ENCODE results near the gene SERGEF. TPM values are rescaled to one million over a fixed set of nuclear protein-coding genes. Genes with fewer than 3 reads are reported as not detected.

The SERGEF gene
- total RNA-seq, 8 experiments from 2014 or later = 20.5 to 39.0 (median 29.5) TPM

- Histone ChIP-seq H3K4me3 (no peak overlapping the region), H3K27ac (no peak overlapping the region), H3K4me1 (replicated peaks in 1 of 2) (peaks cover 5 to 7% of the 10 kb centered on the region in 2 donors)
- WGBS, 10 experiments = 83 to 100% (median 95%) methylated on average over 3 to 12 of the region's 37 CpGs; no CpG with 5 or more reads in 4 of the 10 experiments
- in situ Hi-C loops (cut with MboI; ENCODE audit: low pct_unique_long_range_greater_than_20kb in 2 of 9, low sequenced_read_pairs in 9 of 9, unreplicated experiment in 9 of 9) = no loop called here
- ATAC-seq (replicated peaks in 6 of 8) = no peak
Measured at GRCh38 chr11:17771841-17772401, 240.9 kb downstream of the SERGEF start.

GRCh38 chr11:17771415-17771814 is 241.4 kb downstream of the SERGEF start:
- in situ Hi-C loops (cut with MboI; ENCODE audit: low pct_unique_long_range_greater_than_20kb in 2 of 9, low sequenced_read_pairs in 9 of 9, unreplicated experiment in 9 of 9) = no loop called here
- peaks cover 6 to 7% of the 10 kb centered on the region in 2 donors for H3K4me1 ChIP-seq (replicated peaks in 1 of 2)
- WGBS, 10 experiments = 100% methylated on average over 2 of the region's 17 CpGs; no CpG with 5 or more reads in 9 of the 10 experiments
- no peak overlapping the region for H3K27ac ChIP-seq
- H3K4me3 ChIP-seq = no peak overlapping the region
- ATAC-seq (replicated peaks in 6 of 8) = no peak

- H3K4me1 ChIP-seq (replicated peaks in 1 of 2) = peaks cover 11% of the 10 kb centered on the region in 2 donors
- no peak for ATAC-seq (replicated peaks in 6 of 8)
- H3K27ac ChIP-seq = no peak overlapping the region
- in situ Hi-C loops (cut with MboI; ENCODE audit: low pct_unique_long_range_greater_than_20kb in 2 of 9, low sequenced_read_pairs in 9 of 9, unreplicated experiment in 9 of 9) = no loop called here
- no peak overlapping the region for H3K4me3 ChIP-seq
Measured at GRCh38 chr11:17770917-17771316, 241.9 kb downstream of the SERGEF start.

- Histone ChIP-seq H3K27ac (no peak overlapping the region), H3K4me3 (no peak overlapping the region), H3K4me1 (replicated peaks in 1 of 2) (peaks cover 18 to 19% of the 10 kb centered on the region in 2 donors)
- WGBS, 10 experiments = 0 to 25% methylated on average over 1 to 2 of the region's 9 CpGs; no CpG with 5 or more reads in 8 of the 10 experiments
- in situ Hi-C loops (cut with MboI; ENCODE audit: low pct_unique_long_range_greater_than_20kb in 2 of 9, low sequenced_read_pairs in 9 of 9, unreplicated experiment in 9 of 9) = no loop called here
- peak in 2 of 8 experiments; percentile 6 to 40 for ATAC-seq (replicated peaks in 6 of 8)
Measured at GRCh38 chr11:17770048-17770652, 242.7 kb downstream of the SERGEF start.

- Histone ChIP-seq H3K27ac (no peak overlapping the region), H3K4me1 (replicated peaks in 1 of 2) (peaks cover 27 to 28% of the 10 kb centered on the region in 2 donors), H3K4me3 (no peak overlapping the region)
- WGBS, 10 experiments = 58 to 100% (median 91%) methylated on average over 1 of the region's 1 CpG; no CpG with 5 or more reads in 1 of the 10 experiments
- in situ Hi-C loops (cut with MboI; ENCODE audit: low pct_unique_long_range_greater_than_20kb in 2 of 9, low sequenced_read_pairs in 9 of 9, unreplicated experiment in 9 of 9) = loop anchor here in 1 of 9 experiments (10.0 kb wide), 1 partner anchor 206 kb away; no protein-coding TSS in a partner anchor
- ATAC-seq (replicated peaks in 6 of 8) = no peak
Measured at GRCh38 chr11:17769218-17769617, 243.6 kb downstream of the SERGEF start.

- Histone ChIP-seq H3K4me1 (replicated peaks in 1 of 2) (peaks cover 28 to 30% of the 10 kb centered on the region in 2 donors), H3K27ac (no peak overlapping the region), H3K4me3 (no peak overlapping the region)
- in situ Hi-C loops (cut with MboI; ENCODE audit: low pct_unique_long_range_greater_than_20kb in 2 of 9, low sequenced_read_pairs in 9 of 9, unreplicated experiment in 9 of 9) = loop anchor here in 1 of 9 experiments (10.0 kb wide), 1 partner anchor 206 kb away; no protein-coding TSS in a partner anchor
- 100% methylated on average over 1 of the region's 7 CpGs; no CpG with 5 or more reads in 9 of the 10 experiments for WGBS, 10 experiments
- ATAC-seq (replicated peaks in 6 of 8) = no peak
Measured at GRCh38 chr11:17768547-17768946, 244.3 kb downstream of the SERGEF start.

- in situ Hi-C loops (cut with MboI; ENCODE audit: low pct_unique_long_range_greater_than_20kb in 2 of 9, low sequenced_read_pairs in 9 of 9, unreplicated experiment in 9 of 9) = loop anchor here in 1 of 9 experiments (10.0 kb wide), 1 partner anchor 207 kb away; no protein-coding TSS in a partner anchor
- no peak overlapping the region for H3K4me3 ChIP-seq
- WGBS, 10 experiments = 80 to 83% methylated on average over 1 of the region's 2 CpGs; no CpG with 5 or more reads in 8 of the 10 experiments
- no peak overlapping the region for H3K27ac ChIP-seq
- peaks cover 28 to 30% of the 10 kb centered on the region in 2 donors for H3K4me1 ChIP-seq (replicated peaks in 1 of 2)
- ATAC-seq (replicated peaks in 6 of 8) = no peak
Measured at GRCh38 chr11:17767914-17768313, 244.9 kb downstream of the SERGEF start.

- Histone ChIP-seq H3K4me1 (replicated peaks in 1 of 2) (peaks cover 28 to 30% of the 10 kb centered on the region in 2 donors), H3K4me3 (no peak overlapping the region), H3K27ac (no peak overlapping the region)
- in situ Hi-C loops (cut with MboI; ENCODE audit: low pct_unique_long_range_greater_than_20kb in 2 of 9, low sequenced_read_pairs in 9 of 9, unreplicated experiment in 9 of 9) = loop anchor here in 1 of 9 experiments (10.0 kb wide), 1 partner anchor 207 kb away; no protein-coding TSS in a partner anchor
- no peak for ATAC-seq (replicated peaks in 6 of 8)
- WGBS, 10 experiments = 43 to 100% (median 89%) methylated on average over 1 to 3 of the region's 7 CpGs; no CpG with 5 or more reads in 2 of the 10 experiments
Measured at GRCh38 chr11:17767301-17767885, 245.5 kb downstream of the SERGEF start.

GRCh38 chr11:17766590-17766989 is 246.3 kb downstream of the SERGEF start:
- Histone ChIP-seq H3K4me1 (replicated peaks in 1 of 2) (peaks cover 28 to 30% of the 10 kb centered on the region in 2 donors), H3K27ac (no peak overlapping the region), H3K4me3 (no peak overlapping the region)
- no peak for ATAC-seq (replicated peaks in 6 of 8)
- in situ Hi-C loops (cut with MboI; ENCODE audit: low pct_unique_long_range_greater_than_20kb in 2 of 9, low sequenced_read_pairs in 9 of 9, unreplicated experiment in 9 of 9) = loop anchor here in 1 of 9 experiments (10.0 kb wide), 1 partner anchor 208 kb away; no protein-coding TSS in a partner anchor
- WGBS, 10 experiments = 60 to 100% (median 88%) methylated on average over 1 to 3 of the region's 5 CpGs; no CpG with 5 or more reads in 5 of the 10 experiments

- Histone ChIP-seq H3K27ac (no peak overlapping the region), H3K4me3 (no peak overlapping the region), H3K4me1 (replicated peaks in 1 of 2) (peaks cover 28 to 30% of the 10 kb centered on the region in 2 donors)
- ATAC-seq (replicated peaks in 6 of 8) = peak in 5 of 8 experiments; percentile 33 to 46 (median 42)
- in situ Hi-C loops (cut with MboI; ENCODE audit: low pct_unique_long_range_greater_than_20kb in 2 of 9, low sequenced_read_pairs in 9 of 9, unreplicated experiment in 9 of 9) = loop anchor here in 1 of 9 experiments (10.0 kb wide), 1 partner anchor 209 kb away; no protein-coding TSS in a partner anchor
- 100% methylated on average over 1 of the region's 8 CpGs; no CpG with 5 or more reads in 9 of the 10 experiments for WGBS, 10 experiments
Measured at GRCh38 chr11:17766073-17766359, 246.8 kb downstream of the SERGEF start.

- peak; percentile 31 to 76 (median 60) for ATAC-seq (replicated peaks in 6 of 8)
- Histone ChIP-seq H3K4me3 (no peak overlapping the region), H3K4me1 (replicated peaks in 1 of 2) (peaks cover 28 to 30% of the 10 kb centered on the region in 2 donors), H3K27ac (peak overlapping the region in 1 of 2 donors; percentile 28)
- 5 to 59% (median 28%) methylated on average over 2 to 6 of the region's 13 CpGs; no CpG with 5 or more reads in 3 of the 10 experiments for WGBS, 10 experiments
- in situ Hi-C loops (cut with MboI; ENCODE audit: low pct_unique_long_range_greater_than_20kb in 2 of 9, low sequenced_read_pairs in 9 of 9, unreplicated experiment in 9 of 9) = loop anchor here in 1 of 9 experiments (10.0 kb wide), 1 partner anchor 209 kb away; no protein-coding TSS in a partner anchor
Measured at GRCh38 chr11:17765356-17766072, 247.3 kb downstream of the SERGEF start.

GRCh38 chr11:17764446-17765218 is 248.2 kb downstream of the SERGEF start:
- Histone ChIP-seq H3K4me1 (replicated peaks in 1 of 2) (peaks cover 23 to 24% of the 10 kb centered on the region in 2 donors), H3K27ac (no peak overlapping the region), H3K4me3 (no peak overlapping the region)
- WGBS, 10 experiments = 20 to 100% (median 40%) methylated on average over 1 to 6 of the region's 19 CpGs; no CpG with 5 or more reads in 2 of the 10 experiments
- in situ Hi-C loops (cut with MboI; ENCODE audit: low pct_unique_long_range_greater_than_20kb in 2 of 9, low sequenced_read_pairs in 9 of 9, unreplicated experiment in 9 of 9) = loop anchor here in 1 of 9 experiments (10.0 kb wide), 1 partner anchor 210 kb away; no protein-coding TSS in a partner anchor
- ATAC-seq (replicated peaks in 6 of 8) = peak in 7 of 8 experiments; percentile 9 to 51 (median 24)

All from motor neuron (in vitro differentiated cells).